Measurements from ENCODE around the gene IFFO2.

GRCh38 chr1:18999359-18999758, 42.9 kb upstream of the IFFO2 start:
- TF ChIP-seq POLR2A (IDR thresholded peaks at IDR 0.05) = no peak
- TF ChIP-seq CTCF (IDR thresholded peaks at IDR 0.05) = no peak

Data from prostate gland (tissue), 2 donors.